ENCODE results near the gene TAS2R8. TPM values are rescaled to one million over a fixed set of nuclear protein-coding genes. Genes with fewer than 3 reads are reported as not detected.

The TAS2R8 gene
- total RNA-seq, 4 donors from 2014 or later, result not detected

GRCh38 chr12:10849425-10849878 is 42.4 kb upstream of the TAS2R8 start, which contains the start of gene PRR4:
PRR4 (minus strand) TSS chr12:10849475; CDS start chr12:10849437, 38 bp downstream.
- 83% methylated on average over 4 of the region's 4 CpGs for WGBS
- no peaks in the 10 kb centered on the region for H3K4me1 ChIP-seq
- no peaks in the 10 kb centered on the region for H3K27me3 ChIP-seq
- no peak for DNase-seq (ENCODE audit: extremely low spot score)
- intact Hi-C loops (cut with DNase I), result no loop called here
- TF ChIP-seq POLR2AphosphoS5 (IDR thresholded peaks at IDR 0.05), result no peak
- TF ChIP-seq EP300 (IDR thresholded peaks at IDR 0.05), result no peak
- TF ChIP-seq CTCF (IDR thresholded peaks at IDR 0.05), result no peak
- TF ChIP-seq POLR2A (IDR thresholded peaks at IDR 0.05; ENCODE audit: low read depth), result no peak
- no peaks in the 10 kb centered on the region for H3K9me3 ChIP-seq
- H3K4me3 ChIP-seq, result no peak within 1 kb of the TSS
- no peak within 1 kb of the TSS for H3K27ac ChIP-seq (replicated peaks in 1 of 4)
- peaks cover 0 to 22% (median 11%) of the 10 kb centered on the region in 4 donors for H3K36me3 ChIP-seq

GRCh38 chr12:10847744-10848143 is 40.7 kb upstream of the TAS2R8 start:
- DNase-seq (ENCODE audit: extremely low spot score), result no peak
- no peaks in the 10 kb centered on the region for H3K27me3 ChIP-seq
- no peak overlapping the region for H3K27ac ChIP-seq (replicated peaks in 1 of 4)
- H3K4me3 ChIP-seq, result no peak overlapping the region
- 24% methylated on average over 2 of the region's 2 CpGs for WGBS
- no peak for TF ChIP-seq POLR2AphosphoS5 (IDR thresholded peaks at IDR 0.05)
- no peak for TF ChIP-seq POLR2A (IDR thresholded peaks at IDR 0.05; ENCODE audit: low read depth)
- no peak for TF ChIP-seq EP300 (IDR thresholded peaks at IDR 0.05)
- TF ChIP-seq CTCF (IDR thresholded peaks at IDR 0.05), result no peak
- intact Hi-C loops (cut with DNase I), result no loop called here
- H3K4me1 ChIP-seq, result no peaks in the 10 kb centered on the region
- H3K9me3 ChIP-seq, result no peaks in the 10 kb centered on the region
- peaks cover 0 to 33% (median 11%) of the 10 kb centered on the region in 4 donors for H3K36me3 ChIP-seq

GRCh38 chr12:10842862-10843261 is 35.8 kb upstream of the TAS2R8 start:
- peaks cover 0 to 26% (median 7%) of the 10 kb centered on the region in 4 donors for H3K36me3 ChIP-seq
- H3K27me3 ChIP-seq, result no peaks in the 10 kb centered on the region
- no peak for DNase-seq (ENCODE audit: extremely low spot score)
- intact Hi-C loops (cut with DNase I), result no loop called here
- H3K4me1 ChIP-seq, result no peaks in the 10 kb centered on the region
- no peak overlapping the region for H3K4me3 ChIP-seq
- WGBS, result 83% methylated on average over 2 of the region's 2 CpGs
- TF ChIP-seq EP300 (IDR thresholded peaks at IDR 0.05), result no peak
- TF ChIP-seq POLR2AphosphoS5 (IDR thresholded peaks at IDR 0.05), result no peak
- TF ChIP-seq POLR2A (IDR thresholded peaks at IDR 0.05; ENCODE audit: low read depth), result no peak
- TF ChIP-seq CTCF (IDR thresholded peaks at IDR 0.05), result no peak
- no peak overlapping the region for H3K27ac ChIP-seq (replicated peaks in 1 of 4)
- no peaks in the 10 kb centered on the region for H3K9me3 ChIP-seq

- H3K36me3 ChIP-seq, result peaks cover 0 to 9% (median 0%) of the 10 kb centered on the region in 4 donors
- no peak overlapping the region for H3K27ac ChIP-seq (replicated peaks in 1 of 4)
- no peak for DNase-seq (ENCODE audit: extremely low spot score)
- intact Hi-C loops (cut with DNase I), result no loop called here
- no peaks in the 10 kb centered on the region for H3K4me1 ChIP-seq
- H3K4me3 ChIP-seq, result no peak overlapping the region
- no peaks in the 10 kb centered on the region for H3K27me3 ChIP-seq
- H3K9me3 ChIP-seq, result peaks cover 0 to 8% (median 0%) of the 10 kb centered on the region in 4 donors
- TF ChIP-seq EP300 (IDR thresholded peaks at IDR 0.05), result no peak
- no peak for TF ChIP-seq POLR2AphosphoS5 (IDR thresholded peaks at IDR 0.05)
- WGBS, result 83% methylated on average over 3 of the region's 3 CpGs
Measured at GRCh38 chr12:10838461-10838860, 31.4 kb upstream of the TAS2R8 start.

- no peak for DNase-seq (ENCODE audit: extremely low spot score)
- H3K27ac ChIP-seq (replicated peaks in 1 of 4), result no peak overlapping the region
- H3K4me1 ChIP-seq, result no peaks in the 10 kb centered on the region
- no peak overlapping the region for H3K4me3 ChIP-seq
- 94% methylated on average over 1 of the region's 1 CpG for WGBS
- no peaks in the 10 kb centered on the region for H3K9me3 ChIP-seq
- no peaks in the 10 kb centered on the region for H3K27me3 ChIP-seq
- TF ChIP-seq CTCF (IDR thresholded peaks at IDR 0.05) (no peak), POLR2AphosphoS5 (IDR thresholded peaks at IDR 0.05) (no peak), EP300 (IDR thresholded peaks at IDR 0.05) (no peak), POLR2A (IDR thresholded peaks at IDR 0.05; ENCODE audit: low read depth) (no peak)
- H3K36me3 ChIP-seq, result no peaks in the 10 kb centered on the region
- intact Hi-C loops (cut with DNase I), result no loop called here
Measured at GRCh38 chr12:10829994-10830393, 22.9 kb upstream of the TAS2R8 start.
